Fibroblast of lung (primary cell): ENCODE measurements around the gene RAB1A. TPM values are rescaled to one million over a fixed set of nuclear protein-coding genes. Genes with fewer than 3 reads are reported as not detected.

Experiments used
- DNase-seq, 2 donors: peaks; one replicate each; pipeline versions ENCODE4 v3.0.0 to v3.0.0-alpha.2; 2010; ENCODE audit warnings: low read depth in 2 of 2
- H2AFZ ChIP-seq: 2 replicates; pipeline ENCODE4 v1.5.1; 2012; ENCODE audit warnings: low read length, control low read depth, inconsistent platforms
- H3K27ac ChIP-seq: 2 replicates; pipeline ENCODE4 v1.5.1; 2011; ENCODE audit warnings: low read length, control low read depth; ENCODE audit not compliant: insufficient read depth
- H3K27me3 ChIP-seq: 2 replicates; pipeline ENCODE4 v1.5.1; 2011; ENCODE audit warnings: mild to moderate bottlenecking, low read length; ENCODE audit not compliant: control insufficient read depth, insufficient read depth
- H3K36me3 ChIP-seq: 2 replicates; pipeline ENCODE4 v1.5.1; 2011; ENCODE audit warnings: low read length; ENCODE audit not compliant: control insufficient read depth, insufficient read depth
- H3K4me1 ChIP-seq: 2 replicates; pipeline ENCODE4 v1.5.1; 2011; ENCODE audit warnings: low read length; ENCODE audit not compliant: control insufficient read depth, insufficient read depth; ENCODE audit errors: extremely low read depth
- H3K4me2 ChIP-seq: 2 replicates; pipeline ENCODE4 v1.5.1; 2011; ENCODE audit warnings: low read length, control low read depth; ENCODE audit not compliant: insufficient read depth; ENCODE audit errors: extremely low read depth
- H3K4me3 ChIP-seq, 4 experiments: fragments of 200-600 bp in 1 of 4; sonication (generic) in 1 of 4; replicated peaks in 1 of 4; 2 replicates each; pipeline ENCODE4 v1.5.1; 2011 to 2016; ENCODE audit warnings: low read length in 4 of 4, low read depth in 3 of 4, mild to moderate bottlenecking in 3 of 4, control low read depth in 2 of 4, inconsistent platforms in 1 of 4, mixed read lengths in 1 of 4; ENCODE audit not compliant: insufficient read depth in 1 of 4; ENCODE audit errors: control extremely low read depth in 1 of 4
- H3K79me2 ChIP-seq: 2 replicates; pipeline ENCODE4 v1.5.1; 2012; ENCODE audit warnings: mild to moderate bottlenecking, low read length, inconsistent platforms; ENCODE audit not compliant: control insufficient read depth, insufficient read depth
- H3K9ac ChIP-seq: 2 replicates; pipeline ENCODE4 v1.5.1; 2011; ENCODE audit warnings: mild to moderate bottlenecking, low read length, control low read depth; ENCODE audit not compliant: insufficient read depth
- H3K9me3 ChIP-seq: 2 replicates; pipeline ENCODE4 v1.5.1; 2012; ENCODE audit warnings: low read depth, low read length; ENCODE audit not compliant: control insufficient read depth, insufficient read depth
- H4K20me1 ChIP-seq: 2 replicates; pipeline ENCODE4 v1.5.1; 2011; ENCODE audit warnings: low read length; ENCODE audit not compliant: control insufficient read depth, insufficient read depth; ENCODE audit errors: extremely low read depth
- EZH2 ChIP-seq: IDR thresholded peaks from 2 replicates; pipeline ENCODE4 v1.5.1; 2012; ENCODE audit warnings: low read length, control low read depth, mild to moderate bottlenecking; ENCODE audit errors: missing control alignments
- polyA plus RNA-seq, 2 donors: library from polyadenylated mRNA; depleted of rRNA in 1 of 2; stranded (reverse) in 1 of 2; unstranded in 1 of 2; fragments of >200 nt; gene quantifications; 2 replicates each; pipeline ENCODE4 v1.2.1, GENCODE V29; 2011 to 2012; ENCODE audit warnings: missing spikeins in 1 of 2
- total RNA-seq: library from RNA; depleted of rRNA; stranded (reverse); fragments of >200 nt; gene quantifications from 2 replicates; pipeline ENCODE4 v1.2.1, GENCODE V29; 2014
- TF ChIP-seq, protein P1 (sequence below), 2 donors: IDR thresholded peaks in 1 of 2; conservative IDR thresholded peaks in 1 of 2; 1 replicate in 1 of 2; 2 replicates in 1 of 2; pipeline ENCODE4 v1.5.1; 2011 to 2012; ENCODE audit warnings: low read length in 2 of 2, control low read depth in 1 of 2, inconsistent platforms in 1 of 2, low read depth in 1 of 2, mild to moderate bottlenecking in 1 of 2

RAB1A gene
- total and polyA plus RNA-seq, 2 donors (not counting 1 experiment from before 2014, with no cell fraction given) = 89.8 to 289 TPM

GRCh38 chr2:65075605-65076344, 54.1 kb downstream of the RAB1A start:
- Histone ChIP-seq H3K9ac (no peak overlapping the region), H3K4me2 (no peak overlapping the region)
- DNase-seq = peak in 1 of 2 donors; percentile 46

DNA sequence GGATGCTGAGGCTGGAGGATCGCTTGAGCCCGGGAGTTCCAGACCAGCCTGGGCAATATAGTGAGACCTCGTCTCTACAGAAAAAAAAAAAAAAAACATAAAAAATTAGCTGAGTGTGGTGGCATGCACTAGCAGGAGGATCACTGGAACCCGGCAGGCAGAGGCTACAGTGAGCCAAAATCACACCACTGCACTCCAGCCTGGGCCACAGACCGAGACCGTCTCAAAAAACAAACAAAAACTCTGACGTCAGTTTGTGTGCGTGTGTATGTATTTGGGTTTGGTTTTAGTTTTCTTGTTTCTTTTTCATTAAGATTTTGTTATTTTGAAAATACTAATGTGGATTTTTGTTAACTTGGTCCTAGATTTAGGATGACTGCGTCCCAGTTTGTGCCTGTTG, 54.7 kb downstream of the RAB1A start:
- Histone ChIP-seq H2AFZ (no peak overlapping the region), H3K27ac (peak overlapping the region; percentile 49), H3K79me2 (no peaks in the 10 kb centered on the region), H3K27me3 (no peaks in the 10 kb centered on the region), H3K36me3 (peaks cover 8% of the 10 kb centered on the region), H3K9me3 (no peaks in the 10 kb centered on the region), H3K9ac (no peak overlapping the region), H3K4me3 (no peak overlapping the region), H3K4me1 (peaks cover 20% of the 10 kb centered on the region), H3K4me2 (no peak overlapping the region), H4K20me1 (no peaks in the 10 kb centered on the region)
- TF ChIP-seq, protein P1, sequence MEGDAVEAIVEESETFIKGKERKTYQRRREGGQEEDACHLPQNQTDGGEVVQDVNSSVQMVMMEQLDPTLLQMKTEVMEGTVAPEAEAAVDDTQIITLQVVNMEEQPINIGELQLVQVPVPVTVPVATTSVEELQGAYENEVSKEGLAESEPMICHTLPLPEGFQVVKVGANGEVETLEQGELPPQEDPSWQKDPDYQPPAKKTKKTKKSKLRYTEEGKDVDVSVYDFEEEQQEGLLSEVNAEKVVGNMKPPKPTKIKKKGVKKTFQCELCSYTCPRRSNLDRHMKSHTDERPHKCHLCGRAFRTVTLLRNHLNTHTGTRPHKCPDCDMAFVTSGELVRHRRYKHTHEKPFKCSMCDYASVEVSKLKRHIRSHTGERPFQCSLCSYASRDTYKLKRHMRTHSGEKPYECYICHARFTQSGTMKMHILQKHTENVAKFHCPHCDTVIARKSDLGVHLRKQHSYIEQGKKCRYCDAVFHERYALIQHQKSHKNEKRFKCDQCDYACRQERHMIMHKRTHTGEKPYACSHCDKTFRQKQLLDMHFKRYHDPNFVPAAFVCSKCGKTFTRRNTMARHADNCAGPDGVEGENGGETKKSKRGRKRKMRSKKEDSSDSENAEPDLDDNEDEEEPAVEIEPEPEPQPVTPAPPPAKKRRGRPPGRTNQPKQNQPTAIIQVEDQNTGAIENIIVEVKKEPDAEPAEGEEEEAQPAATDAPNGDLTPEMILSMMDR (conservative IDR thresholded peaks at IDR 0.05 in 1 of 2, IDR thresholded peaks at IDR 0.05 in 1 of 2; ENCODE audit: low read depth in 1 of 2, low read length in 2 of 2) = no peak
- DNase-seq = peak in 1 of 2 donors; percentile 59

More at GRCh38 chr2:65075605-65076344, 54.1 kb downstream of the RAB1A start:
- Histone ChIP-seq H3K27ac (peak overlapping the region; percentile 49), H3K79me2 (no peaks in the 10 kb centered on the region), H3K9me3 (no peaks in the 10 kb centered on the region), H3K4me3 (no peak overlapping the region), H3K27me3 (no peaks in the 10 kb centered on the region), H2AFZ (no peak overlapping the region), H4K20me1 (no peaks in the 10 kb centered on the region), H3K36me3 (peaks cover 8% of the 10 kb centered on the region), H3K4me1 (peaks cover 14% of the 10 kb centered on the region)
- TF ChIP-seq, protein P1 (conservative IDR thresholded peaks at IDR 0.05 in 1 of 2, IDR thresholded peaks at IDR 0.05 in 1 of 2; ENCODE audit: low read depth in 1 of 2, low read length in 2 of 2) = no peak
- no peak for TF ChIP-seq EZH2

DNA sequence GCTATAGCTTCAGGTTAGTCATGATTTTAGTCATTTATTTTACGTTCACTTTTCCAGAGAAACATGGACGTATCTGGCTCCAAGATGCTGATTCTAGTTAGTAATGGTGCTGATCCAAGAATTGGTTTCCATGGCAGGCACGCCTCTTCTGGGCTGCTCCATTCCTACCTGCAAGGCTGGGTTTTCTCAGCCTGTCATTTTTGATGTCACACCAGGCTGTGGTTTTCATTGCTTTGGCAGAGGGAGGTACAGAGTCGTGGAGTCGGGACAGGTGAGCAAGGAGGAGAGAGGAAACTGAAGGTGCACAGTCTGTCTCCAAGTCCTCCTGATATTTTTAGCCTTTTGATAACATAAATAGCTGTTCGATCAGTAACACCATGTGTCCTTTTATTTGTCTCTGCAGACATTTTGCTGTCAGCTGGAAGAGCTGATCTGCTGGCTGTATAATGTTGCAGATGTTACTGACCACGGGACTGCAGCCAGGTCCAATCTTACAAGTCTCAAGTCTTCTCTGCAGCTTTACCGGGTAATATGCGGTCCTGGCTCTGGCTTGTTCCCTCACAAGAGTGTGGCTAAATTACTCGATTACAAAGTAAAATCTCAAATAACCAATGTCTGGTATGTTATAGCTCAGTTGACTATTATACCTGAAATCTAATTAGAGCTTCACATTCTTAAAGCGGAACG, 55.9 kb downstream of the RAB1A start:
- H3K9ac ChIP-seq = no peak overlapping the region
- no peak for DNase-seq
- H3K4me1 ChIP-seq = peaks cover 22% of the 10 kb centered on the region
- H2AFZ ChIP-seq = no peak overlapping the region
- no peaks in the 10 kb centered on the region for H3K9me3 ChIP-seq
- TF ChIP-seq, protein P1 (conservative IDR thresholded peaks at IDR 0.05 in 1 of 2, IDR thresholded peaks at IDR 0.05 in 1 of 2; ENCODE audit: low read depth in 1 of 2, low read length in 2 of 2) = no peak
- TF ChIP-seq EZH2 = no peak
- H3K27me3 ChIP-seq = no peaks in the 10 kb centered on the region
- H4K20me1 ChIP-seq = no peaks in the 10 kb centered on the region
- peaks cover 10% of the 10 kb centered on the region for H3K36me3 ChIP-seq
- H3K27ac ChIP-seq = no peak overlapping the region
- no peak overlapping the region for H3K4me2 ChIP-seq
- no peaks in the 10 kb centered on the region for H3K79me2 ChIP-seq
- no peak overlapping the region for H3K4me3 ChIP-seq
